Upper lobe of right lung (tissue), 1 donor: ENCODE results near the gene DUSP12. TPM values are rescaled to one million over a fixed set of nuclear protein-coding genes. Genes with fewer than 3 reads are reported as not detected.

Experiments used
- ATAC-seq: fragments of 200-7000 bp; cut with Tn5 transposase; one replicate; pipeline ENCODE4 v1.9.1; 2020; ENCODE audit warnings: mild to moderate bottlenecking, moderate library complexity
- DNase-seq: peaks from one replicate; pipeline ENCODE4 v3.0.0-alpha.2; 2020
- H3K27ac ChIP-seq: fragments of 200-600 bp; one replicate; pipeline ENCODE4 v1.8.0; 2022
- H3K27me3 ChIP-seq: fragments of 200-600 bp; one replicate; pipeline ENCODE4 v1.8.0; 2022; ENCODE audit warnings: mild to moderate bottlenecking
- H3K36me3 ChIP-seq: fragments of 200-600 bp; one replicate; pipeline ENCODE4 v1.8.0; 2022
- H3K4me1 ChIP-seq: fragments of 200-600 bp; one replicate; pipeline ENCODE4 v1.8.0; 2022
- H3K4me3 ChIP-seq: fragments of 200-600 bp; one replicate; pipeline ENCODE4 v1.8.0; 2022; ENCODE audit warnings: mild to moderate bottlenecking
- H3K9me3 ChIP-seq: fragments of 200-600 bp; one replicate; pipeline ENCODE4 v1.8.0; 2022
- CTCF ChIP-seq: fragments of 200-600 bp; IDR thresholded peaks from one replicate; pipeline ENCODE4 v1.8.0; 2022; ENCODE audit warnings: antibody characterized with exemption
- intact Hi-C: fragments of 100-400 bp; cut with DNase I; formaldehyde crosslinking; loops from one replicate; pipeline ENCODE4 v1.11.0; 2022
- total RNA-seq: library from RNA; stranded (reverse); fragmentation: NEBNext Ultra II Directional; extraction: Animal tissue kit (Norgen Biotek cat#: 25700); gene quantifications from one replicate; pipeline ENCODE4 v1.2.1, GENCODE V29; 2021
- donor health status: DM: no; HTN: yes; CAD: no; lungs with severe emphysema.

Gene DUSP12
- total RNA-seq, 1 donor from 2014 or later, result 19.3 TPM

GRCh38 chr1:161731241-161731640 lies 18.3 kb upstream of the DUSP12 start:
- H3K27ac ChIP-seq, result no peak overlapping the region
- ATAC-seq, result no peak
- no peaks in the 10 kb centered on the region for H3K27me3 ChIP-seq
- intact Hi-C loops, result no loop called here
- H3K4me1 ChIP-seq, result no peaks in the 10 kb centered on the region
- no peaks in the 10 kb centered on the region for H3K9me3 ChIP-seq
- no peak overlapping the region for H3K4me3 ChIP-seq
- no peak for TF ChIP-seq CTCF
- DNase-seq, result no peak
- H3K36me3 ChIP-seq, result no peaks in the 10 kb centered on the region

- H3K4me3 ChIP-seq, result no peak overlapping the region
- H3K4me1 ChIP-seq, result no peaks in the 10 kb centered on the region
- ATAC-seq (no peak), DNase-seq (no peak)
- no peak for TF ChIP-seq CTCF
- intact Hi-C loops, result no loop called here
- no peaks in the 10 kb centered on the region for H3K36me3 ChIP-seq
- no peak overlapping the region for H3K27ac ChIP-seq
- H3K9me3 ChIP-seq, result no peaks in the 10 kb centered on the region
- H3K27me3 ChIP-seq, result no peaks in the 10 kb centered on the region
Measured at GRCh38 chr1:161731981-161732718, 17.4 kb upstream of the DUSP12 start.

GRCh38 chr1:161733526-161733925 lies 16.1 kb upstream of the DUSP12 start:
- no peaks in the 10 kb centered on the region for H3K4me1 ChIP-seq
- H3K36me3 ChIP-seq, result no peaks in the 10 kb centered on the region
- no peak for ATAC-seq
- intact Hi-C loops, result no loop called here
- no peaks in the 10 kb centered on the region for H3K27me3 ChIP-seq
- no peak for TF ChIP-seq CTCF
- no peak overlapping the region for H3K4me3 ChIP-seq
- no peak overlapping the region for H3K27ac ChIP-seq
- H3K9me3 ChIP-seq, result no peaks in the 10 kb centered on the region
- no peak for DNase-seq

GRCh38 chr1:161735837-161736236 lies 13.7 kb upstream of the DUSP12 start:
- no peak for TF ChIP-seq CTCF
- no peaks in the 10 kb centered on the region for H3K36me3 ChIP-seq
- H3K9me3 ChIP-seq, result no peaks in the 10 kb centered on the region
- intact Hi-C loops, result no loop called here
- H3K27me3 ChIP-seq, result no peaks in the 10 kb centered on the region
- no peak overlapping the region for H3K4me3 ChIP-seq
- no peak for ATAC-seq
- H3K4me1 ChIP-seq, result peaks cover 15% of the 10 kb centered on the region
- no peak for DNase-seq
- H3K27ac ChIP-seq, result no peak overlapping the region

- no peak for ATAC-seq
- no peak for TF ChIP-seq CTCF
- Histone ChIP-seq H3K36me3 (no peaks in the 10 kb centered on the region), H3K4me3 (no peak overlapping the region), H3K4me1 (peaks cover 21% of the 10 kb centered on the region), H3K27me3 (no peaks in the 10 kb centered on the region), H3K27ac (no peak overlapping the region), H3K9me3 (no peaks in the 10 kb centered on the region)
- intact Hi-C loops, result no loop called here
- DNase-seq, result no peak
Measured at GRCh38 chr1:161736335-161736969, 13.1 kb upstream of the DUSP12 start.
